Parathyroid adenoma (tissue), 2 donors: Measurements from ENCODE around the gene OR52E5.

Experiments used
- H2AFZ ChIP-seq: fragments of 300-600 bp; sonication (generic); one replicate; pipeline ENCODE4 v1.7.0; 2017; ENCODE audit warnings: antibody characterized with exemption, mild to moderate bottlenecking
- H3K27ac ChIP-seq: fragments of 300-600 bp; sonication (generic); one replicate; pipeline ENCODE4 v1.7.0; 2017
- H3K27me3 ChIP-seq: fragments of 300-600 bp; sonication (generic); one replicate; pipeline ENCODE4 v1.7.0; 2017; ENCODE audit warnings: low read length; ENCODE audit not compliant: control insufficient read depth, insufficient read depth
- H3K36me3 ChIP-seq: fragments of 300-600 bp; sonication (generic); one replicate; pipeline ENCODE4 v1.7.0; 2017; ENCODE audit warnings: low read length; ENCODE audit not compliant: control insufficient read depth, insufficient read depth
- H3K4me1 ChIP-seq: fragments of 300-600 bp; sonication (generic); one replicate; pipeline ENCODE4 v1.7.0; 2017; ENCODE audit warnings: control low read depth
- H3K4me2 ChIP-seq: fragments of 300-600 bp; sonication (generic); one replicate; pipeline ENCODE4 v1.7.0; 2017; ENCODE audit warnings: low read length
- H3K4me3 ChIP-seq: fragments of 300-600 bp; sonication (generic); one replicate; pipeline ENCODE4 v1.7.0; 2017; ENCODE audit warnings: low read depth, low read length
- H3K79me2 ChIP-seq: fragments of 300-600 bp; sonication (generic); one replicate; pipeline ENCODE4 v1.7.0; 2017; ENCODE audit warnings: control low read depth
- H3K9ac ChIP-seq: fragments of 300-600 bp; sonication (generic); one replicate; pipeline ENCODE4 v1.7.0; 2017; ENCODE audit warnings: mild to moderate bottlenecking
- H3K9me3 ChIP-seq: fragments of 300-600 bp; sonication (generic); one replicate; pipeline ENCODE4 v1.7.0; 2017; ENCODE audit warnings: low read length; ENCODE audit not compliant: control insufficient read depth
- CTCF ChIP-seq: fragments of 300-600 bp; sonication (generic); IDR thresholded peaks from one replicate; pipeline ENCODE4 v1.7.0; 2017; ENCODE audit warnings: antibody characterized with exemption, mild to moderate bottlenecking
- donor health status: primary hyperparathyroidism.

The OR52E5 gene

GRCh38 chr11:5929571-5930368, 36.8 kb downstream of the OR52E5 start:
- no peak overlapping the region for H3K27ac ChIP-seq
- TF ChIP-seq CTCF, result no peak
- no peak overlapping the region for H2AFZ ChIP-seq
- no peaks in the 10 kb centered on the region for H3K27me3 ChIP-seq
- no peaks in the 10 kb centered on the region for H3K79me2 ChIP-seq
- H3K36me3 ChIP-seq, result no peaks in the 10 kb centered on the region
- H3K9me3 ChIP-seq, result no peaks in the 10 kb centered on the region
- H3K4me3 ChIP-seq, result no peak overlapping the region
- no peak overlapping the region for H3K4me2 ChIP-seq
- no peaks in the 10 kb centered on the region for H3K4me1 ChIP-seq
- no peak overlapping the region for H3K9ac ChIP-seq

- H3K27me3 ChIP-seq, result no peaks in the 10 kb centered on the region
- H3K4me2 ChIP-seq, result no peak overlapping the region
- no peak overlapping the region for H2AFZ ChIP-seq
- H3K27ac ChIP-seq, result no peak overlapping the region
- TF ChIP-seq CTCF, result no peak
- H3K36me3 ChIP-seq, result no peaks in the 10 kb centered on the region
- no peaks in the 10 kb centered on the region for H3K4me1 ChIP-seq
- no peaks in the 10 kb centered on the region for H3K9me3 ChIP-seq
- H3K4me3 ChIP-seq, result no peak overlapping the region
- H3K79me2 ChIP-seq, result no peaks in the 10 kb centered on the region
- no peak overlapping the region for H3K9ac ChIP-seq
These were observed 37.6 kb downstream of the OR52E5 start for GRCh38 chr11:5930614-5931013.

GRCh38 chr11:5931061-5931460, 38.1 kb downstream of the OR52E5 start:
- no peaks in the 10 kb centered on the region for H3K79me2 ChIP-seq
- H3K27me3 ChIP-seq, result no peaks in the 10 kb centered on the region
- no peak overlapping the region for H3K4me3 ChIP-seq
- H2AFZ ChIP-seq, result no peak overlapping the region
- H3K27ac ChIP-seq, result no peak overlapping the region
- no peaks in the 10 kb centered on the region for H3K4me1 ChIP-seq
- TF ChIP-seq CTCF, result no peak
- no peaks in the 10 kb centered on the region for H3K36me3 ChIP-seq
- H3K9me3 ChIP-seq, result no peaks in the 10 kb centered on the region
- H3K9ac ChIP-seq, result no peak overlapping the region
- no peak overlapping the region for H3K4me2 ChIP-seq

GRCh38 chr11:5932671-5933070, 39.7 kb downstream of the OR52E5 start:
- H3K27me3 ChIP-seq, result no peaks in the 10 kb centered on the region
- no peak overlapping the region for H3K4me2 ChIP-seq
- TF ChIP-seq CTCF, result no peak
- no peak overlapping the region for H3K27ac ChIP-seq
- no peaks in the 10 kb centered on the region for H3K4me1 ChIP-seq
- H3K4me3 ChIP-seq, result no peak overlapping the region
- no peaks in the 10 kb centered on the region for H3K79me2 ChIP-seq
- H3K9ac ChIP-seq, result no peak overlapping the region
- no peak overlapping the region for H2AFZ ChIP-seq
- H3K9me3 ChIP-seq, result no peaks in the 10 kb centered on the region
- no peaks in the 10 kb centered on the region for H3K36me3 ChIP-seq

- no peaks in the 10 kb centered on the region for H3K9me3 ChIP-seq
- no peaks in the 10 kb centered on the region for H3K36me3 ChIP-seq
- no peak overlapping the region for H3K27ac ChIP-seq
- no peak overlapping the region for H3K4me3 ChIP-seq
- no peaks in the 10 kb centered on the region for H3K79me2 ChIP-seq
- H3K27me3 ChIP-seq, result no peaks in the 10 kb centered on the region
- H3K4me1 ChIP-seq, result no peaks in the 10 kb centered on the region
- no peak overlapping the region for H2AFZ ChIP-seq
- no peak overlapping the region for H3K4me2 ChIP-seq
- no peak for TF ChIP-seq CTCF
- no peak overlapping the region for H3K9ac ChIP-seq
These were observed 40.1 kb downstream of the OR52E5 start for GRCh38 chr11:5933116-5933515.
